NB4 (cell line): Measurements from ENCODE around the gene TMOD4.

Experiments used
- CTCF ChIP-seq: IDR thresholded peaks from one replicate; pipeline ENCODE4 v1.5.1; 2012; ENCODE audit warnings: low read depth, low read length
- MAX ChIP-seq: IDR thresholded peaks from 2 replicates; pipeline ENCODE4 v1.6.1; 2011; ENCODE audit warnings: low read depth, low read length
- MYC ChIP-seq: IDR thresholded peaks from 2 replicates; pipeline ENCODE4 v1.6.1; 2011; ENCODE audit warnings: low read depth, low read length
- POLR2A ChIP-seq: IDR thresholded peaks from 2 replicates; pipeline ENCODE4 v1.6.1; 2011; ENCODE audit warnings: mild to moderate bottlenecking; ENCODE audit not compliant: insufficient read length; ENCODE audit errors: extremely low read depth

- TF ChIP-seq CTCF (no peak), POLR2A (no peak), MAX (no peak), MYC (no peak)
Observed at GRCh38 chr1:151176514-151177045, 799 bp upstream of the TMOD4 start.
